Loucy (cell line): ENCODE results near the gene ADAMTS10.

Experiments
- EZH2phosphoT487 ChIP-seq: fragments of 200-600 bp; IDR thresholded peaks from 2 replicates; pipeline ENCODE4 v1.6.1; 2018; ENCODE audit warnings: antibody characterized with exemption, mild to moderate bottlenecking, moderate library complexity, borderline replicate concordance
- TF ChIP-seq, protein P1 (sequence below): fragments of 200-600 bp; sonication (generic); conservative IDR thresholded peaks from 2 replicates; pipeline ENCODE4 v1.5.1; 2014; ENCODE audit warnings: mild to moderate bottlenecking, antibody characterized with exemption, low read length

DNA sequence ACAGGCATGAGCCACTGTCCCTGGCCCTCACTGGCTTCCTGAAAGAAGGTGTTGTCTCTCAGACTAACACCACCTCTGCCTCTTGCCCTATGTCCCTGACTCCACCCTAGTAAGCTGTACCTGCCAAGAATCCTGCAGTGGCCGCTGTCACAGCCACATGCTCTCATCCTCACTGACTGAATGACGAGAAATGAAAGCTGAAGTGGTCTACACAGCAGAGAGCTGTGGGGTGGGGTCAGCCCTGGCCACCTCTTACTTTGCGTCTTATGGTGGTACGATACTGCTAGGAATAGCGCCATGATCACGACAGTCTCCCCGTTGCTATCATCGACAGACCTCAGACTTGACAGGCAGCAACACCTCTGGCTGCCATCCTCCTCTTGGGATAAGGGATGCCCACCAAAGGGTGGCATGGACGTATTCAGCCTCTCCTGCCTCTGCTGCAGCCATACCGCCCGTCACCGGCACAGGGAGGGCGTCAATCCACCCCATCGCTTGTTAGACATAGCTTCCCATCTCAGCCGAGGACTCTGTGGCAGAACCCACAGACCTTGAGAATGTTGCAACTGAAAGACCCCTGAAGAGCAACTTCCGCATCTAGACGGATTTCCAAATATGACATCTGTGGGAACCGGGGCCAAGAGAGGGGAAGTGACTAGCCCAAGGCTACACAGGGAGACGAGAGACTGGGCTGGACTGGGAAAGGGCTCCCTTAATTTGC is 34.1 kb downstream of the ADAMTS10 start:
- TF ChIP-seq, protein P1, sequence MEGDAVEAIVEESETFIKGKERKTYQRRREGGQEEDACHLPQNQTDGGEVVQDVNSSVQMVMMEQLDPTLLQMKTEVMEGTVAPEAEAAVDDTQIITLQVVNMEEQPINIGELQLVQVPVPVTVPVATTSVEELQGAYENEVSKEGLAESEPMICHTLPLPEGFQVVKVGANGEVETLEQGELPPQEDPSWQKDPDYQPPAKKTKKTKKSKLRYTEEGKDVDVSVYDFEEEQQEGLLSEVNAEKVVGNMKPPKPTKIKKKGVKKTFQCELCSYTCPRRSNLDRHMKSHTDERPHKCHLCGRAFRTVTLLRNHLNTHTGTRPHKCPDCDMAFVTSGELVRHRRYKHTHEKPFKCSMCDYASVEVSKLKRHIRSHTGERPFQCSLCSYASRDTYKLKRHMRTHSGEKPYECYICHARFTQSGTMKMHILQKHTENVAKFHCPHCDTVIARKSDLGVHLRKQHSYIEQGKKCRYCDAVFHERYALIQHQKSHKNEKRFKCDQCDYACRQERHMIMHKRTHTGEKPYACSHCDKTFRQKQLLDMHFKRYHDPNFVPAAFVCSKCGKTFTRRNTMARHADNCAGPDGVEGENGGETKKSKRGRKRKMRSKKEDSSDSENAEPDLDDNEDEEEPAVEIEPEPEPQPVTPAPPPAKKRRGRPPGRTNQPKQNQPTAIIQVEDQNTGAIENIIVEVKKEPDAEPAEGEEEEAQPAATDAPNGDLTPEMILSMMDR, result no peak
- no peak for TF ChIP-seq EZH2phosphoT487
